Stimulated activated CD8-positive, alpha-beta memory T cell treated with anti-CD3 and anti-CD28 coated beads, Interleukin-4, amount 100 ng/mL, for 1 hour (primary cell): ENCODE results near the gene PPP1R7.

Experiments used
- DNase-seq, 2 donors: peaks; one replicate each; pipeline ENCODE4 v3.0.0-alpha.2; 2020; ENCODE audit warnings: low read depth in 2 of 2, low spot score in 1 of 2

PPP1R7 gene

DNA sequence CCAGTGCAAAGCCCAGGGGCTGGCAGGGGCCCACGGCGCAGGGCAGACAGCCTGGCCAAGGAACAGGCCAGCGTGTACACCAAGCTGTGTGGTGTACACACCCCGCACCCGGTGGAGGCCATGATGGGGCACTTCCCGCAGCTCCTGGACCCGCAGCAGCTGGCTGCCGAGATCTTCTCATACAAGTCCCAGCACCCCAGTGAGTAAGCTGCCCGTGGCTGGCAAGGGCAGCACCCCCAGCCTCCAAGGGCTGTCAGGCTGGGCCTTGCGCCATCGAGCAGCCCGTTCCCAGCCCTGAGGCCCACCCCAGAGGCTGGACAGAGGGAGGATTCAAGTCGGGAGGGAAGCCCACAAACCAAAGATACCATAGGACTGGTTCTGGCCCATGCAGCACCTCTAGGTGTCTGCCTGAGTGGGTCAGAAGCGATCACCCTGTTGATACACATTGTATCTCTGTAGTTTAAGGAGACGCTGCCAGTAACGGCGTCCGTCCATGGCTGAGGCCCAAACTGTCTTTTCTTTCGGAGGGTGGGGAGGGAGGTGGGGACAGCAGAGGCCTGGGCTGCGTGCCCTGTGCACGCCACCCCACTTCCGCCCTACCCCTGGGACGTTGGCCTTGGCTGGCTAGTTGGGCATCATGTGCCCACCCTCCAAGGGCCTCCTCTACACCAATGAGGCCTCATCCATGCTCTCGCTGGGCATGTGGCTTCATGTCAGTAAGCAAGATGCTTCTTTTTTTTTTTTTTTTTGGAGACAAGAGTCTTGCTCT lies 31.3 kb upstream of the PPP1R7 start:
- no peak for DNase-seq

DNA sequence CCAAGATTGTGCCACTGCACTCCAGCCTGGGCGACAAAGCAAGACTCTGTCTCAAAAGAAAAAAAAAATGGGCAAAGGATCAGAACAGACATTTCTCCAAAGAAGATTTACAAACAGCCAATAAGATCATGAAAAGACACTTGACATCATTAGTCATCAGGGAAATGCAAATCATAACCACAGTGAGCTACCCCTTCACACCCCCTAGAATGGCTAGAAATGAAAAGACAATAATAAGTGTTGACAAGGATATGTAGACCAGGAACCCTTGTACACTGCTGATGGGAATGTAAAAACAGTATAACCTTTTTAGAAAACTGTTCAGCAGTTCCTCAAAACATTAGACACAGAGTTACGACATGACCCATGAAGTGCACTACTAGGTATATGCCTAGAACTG lies 29.8 kb upstream of the PPP1R7 start:
- DNase-seq: no peak

DNA sequence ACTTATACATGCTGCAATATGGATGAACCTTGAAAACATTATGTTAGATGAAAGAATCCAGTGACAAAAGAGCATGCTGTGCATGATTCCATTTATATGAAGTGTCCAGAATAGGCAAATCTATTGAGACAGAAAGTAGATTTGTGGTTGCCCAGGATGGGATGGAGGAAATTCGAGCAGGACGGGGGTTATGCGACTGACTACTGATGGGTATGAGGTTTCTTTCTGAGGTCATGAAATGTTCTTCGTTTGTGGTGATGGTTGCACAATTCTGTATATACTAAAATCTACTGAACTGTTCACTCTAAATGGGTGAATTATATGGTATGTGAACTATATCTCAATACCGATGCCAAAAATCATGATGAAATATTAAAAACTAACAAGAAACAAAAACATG lies 29.3 kb upstream of the PPP1R7 start:
- no peak for DNase-seq

DNA sequence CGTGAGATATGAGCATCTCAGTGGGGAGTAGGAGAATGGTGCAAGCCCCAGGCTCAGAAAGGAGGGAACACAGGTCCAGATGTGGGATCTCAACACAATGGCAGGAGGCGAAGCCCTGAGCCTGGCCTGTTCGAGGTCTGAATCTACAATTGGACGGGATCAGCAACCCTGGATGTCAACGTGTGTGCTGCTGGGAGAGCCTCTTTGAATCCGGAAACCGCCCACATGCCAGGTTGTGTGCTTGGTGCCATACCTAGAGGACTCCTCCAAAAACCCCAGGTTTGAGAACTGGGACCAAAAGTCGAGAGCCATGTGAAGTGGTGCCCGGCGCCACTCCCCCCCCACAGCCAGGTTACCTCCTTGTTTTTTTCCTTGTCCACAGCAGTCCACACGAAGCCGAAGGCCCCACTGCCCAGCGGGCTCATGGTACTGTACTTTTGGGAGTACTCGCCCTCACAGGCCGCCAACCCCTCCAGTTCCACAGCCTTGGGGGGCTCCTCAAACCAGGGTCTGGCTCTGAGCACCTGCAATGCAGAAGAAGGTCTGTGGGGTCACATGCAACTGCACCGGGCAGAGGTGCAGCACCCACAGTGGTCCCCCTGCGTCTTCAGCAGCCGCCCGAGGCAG lies 27.8 kb upstream of the PPP1R7 start:
- DNase-seq: no peak

DNA sequence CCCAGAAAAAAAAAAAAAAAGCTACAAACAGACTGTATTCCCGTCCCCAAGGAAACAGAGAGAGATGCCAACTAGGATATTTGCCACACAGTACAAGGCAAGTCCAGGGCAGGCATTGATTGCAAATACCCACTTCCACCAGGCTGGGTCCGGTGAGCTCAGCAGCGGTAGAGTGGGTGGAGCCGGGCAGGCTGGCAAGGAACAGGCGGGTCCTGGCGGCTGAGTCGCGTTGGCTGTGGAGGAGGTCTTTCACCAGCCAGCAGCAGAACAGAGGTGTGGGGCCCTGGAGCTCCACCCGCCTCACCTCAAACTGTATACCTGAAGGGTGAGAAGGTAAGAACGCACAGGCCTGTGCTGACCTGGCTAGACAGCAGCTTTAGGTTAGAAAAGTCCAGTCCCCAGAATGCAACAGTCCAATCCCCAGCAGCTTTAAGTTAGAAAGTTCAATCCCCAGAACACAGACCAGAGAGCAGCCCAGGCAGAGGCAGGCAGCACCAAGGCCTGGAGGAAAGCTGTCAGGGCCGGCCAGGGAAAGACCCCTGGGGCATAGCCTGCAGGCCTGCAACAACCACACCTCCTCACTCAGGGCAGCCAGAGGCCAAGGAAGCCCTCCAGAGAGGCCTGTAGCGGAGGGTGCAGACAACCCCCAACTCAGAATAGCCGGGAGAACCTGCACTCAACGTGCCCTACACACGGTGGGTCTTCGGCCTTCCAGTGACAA lies 26.3 kb upstream of the PPP1R7 start:
- DNase-seq: no peak

DNA sequence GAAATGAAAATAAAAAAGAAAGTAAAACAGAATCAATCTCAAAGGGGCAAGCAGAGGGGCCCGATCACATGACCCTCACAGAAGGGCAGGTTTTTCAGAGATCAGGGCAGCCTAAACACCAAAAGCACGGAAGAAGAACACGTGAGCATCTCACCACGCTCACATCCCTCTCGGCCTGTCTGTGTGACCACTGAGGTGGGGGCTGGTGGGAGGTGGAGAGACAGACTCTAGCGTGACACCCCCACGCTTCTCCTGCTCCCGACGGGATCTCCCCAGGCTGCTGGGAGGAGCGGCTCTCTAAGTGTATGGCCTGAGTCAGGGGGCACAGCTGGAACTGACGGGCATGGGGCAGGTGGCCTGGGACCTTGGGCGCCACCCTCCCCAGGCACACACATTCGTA lies 24.6 kb upstream of the PPP1R7 start:
- DNase-seq: no peak

DNA sequence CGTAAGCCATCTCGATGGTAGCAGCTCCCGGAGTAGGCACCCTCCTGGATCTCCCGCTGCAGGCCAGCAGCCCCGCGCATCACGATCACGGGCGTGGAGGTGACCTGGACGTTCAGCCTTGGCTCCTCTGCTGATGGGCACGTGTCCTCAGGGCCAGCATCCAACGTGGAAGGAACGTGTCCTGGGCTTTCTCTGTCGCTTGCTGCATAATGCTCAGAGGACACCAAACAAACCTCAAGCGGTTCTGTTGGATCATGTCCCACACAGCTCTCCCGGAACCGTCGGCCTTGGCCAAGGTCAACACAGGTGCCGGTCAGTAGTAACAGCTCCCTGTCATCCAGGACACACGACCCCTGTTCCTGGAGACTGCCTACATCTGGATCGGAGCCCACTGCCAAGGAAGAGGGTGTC lies 24.1 kb upstream of the PPP1R7 start:
- DNase-seq: no peak

DNA sequence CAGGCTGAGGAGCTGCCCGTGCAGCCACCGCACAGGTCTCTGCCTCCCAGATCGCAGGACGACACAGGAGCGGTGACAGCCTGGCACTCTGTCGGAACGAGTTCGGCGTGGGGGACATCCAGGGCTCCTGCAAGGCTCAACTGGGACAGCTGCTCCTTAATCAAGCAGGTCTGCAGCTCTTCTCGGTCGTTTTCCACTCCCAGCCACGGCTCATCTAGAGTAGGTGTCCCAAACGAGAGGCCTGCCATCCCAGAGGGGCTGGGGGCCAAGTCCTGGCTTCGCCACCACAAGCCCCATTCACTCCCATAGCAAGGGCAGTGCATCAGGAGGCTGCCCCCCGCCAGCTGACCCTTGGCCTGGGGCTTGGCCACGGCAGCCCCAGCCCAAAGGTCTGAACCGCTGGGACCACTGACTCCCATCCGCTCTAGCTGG lies 23.5 kb upstream of the PPP1R7 start:
- no peak for DNase-seq

DNA sequence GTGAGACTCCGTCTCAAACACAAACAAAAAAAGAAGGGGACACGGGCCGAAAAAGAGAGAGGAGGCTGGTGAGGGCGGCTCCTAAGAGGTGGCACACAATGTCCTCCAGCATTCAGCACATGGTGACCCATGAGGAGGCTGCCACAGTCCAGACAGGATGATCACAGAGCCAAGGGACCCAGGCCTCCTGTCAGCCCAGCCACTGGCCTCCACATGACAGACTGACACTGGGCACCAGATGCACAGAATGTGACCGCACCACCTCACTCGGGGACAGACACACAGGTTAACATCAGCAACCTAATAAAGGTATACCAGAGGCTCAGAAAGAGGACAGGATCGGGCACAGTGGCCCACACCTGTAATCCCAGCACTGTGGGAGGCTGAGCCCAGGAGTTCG lies 22.0 kb upstream of the PPP1R7 start:
- DNase-seq: no peak

DNA sequence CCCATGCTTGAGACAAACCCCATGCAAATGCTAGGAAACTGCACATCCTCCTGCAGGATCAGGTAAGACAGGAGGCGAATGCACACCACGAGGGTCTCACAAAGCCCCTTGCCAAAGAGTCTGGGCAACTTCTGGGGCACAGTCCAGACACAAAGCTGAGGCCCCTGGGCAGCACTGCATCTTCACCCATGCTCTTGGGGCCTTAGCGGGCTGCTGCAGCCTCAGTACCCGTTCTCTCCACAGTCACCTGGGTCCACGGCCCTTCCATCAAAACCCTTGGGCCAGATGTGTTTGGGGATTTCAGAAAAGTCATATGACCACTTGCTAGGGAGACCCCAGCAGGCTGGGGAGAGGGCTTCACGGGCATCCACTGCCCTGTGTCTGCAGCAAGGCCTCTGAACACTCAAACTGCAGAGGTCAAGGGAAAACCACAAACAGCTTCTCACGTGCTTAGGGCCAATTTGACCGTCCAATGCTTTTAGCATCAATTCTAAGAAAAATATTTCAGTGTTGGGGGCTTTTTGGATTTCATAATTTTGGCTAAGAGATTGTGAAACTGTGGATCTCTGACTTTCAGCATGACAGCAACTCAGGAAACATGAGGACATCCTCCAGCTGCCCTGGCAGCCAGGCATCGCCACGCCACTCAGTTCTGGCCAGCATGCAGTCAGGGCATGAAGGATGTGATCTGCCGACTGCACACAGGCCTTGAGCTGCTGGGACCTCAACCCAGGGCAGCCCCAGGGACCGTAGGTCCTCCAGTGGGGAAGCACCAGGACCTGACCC lies 21.0 kb upstream of the PPP1R7 start:
- no peak for DNase-seq

DNA sequence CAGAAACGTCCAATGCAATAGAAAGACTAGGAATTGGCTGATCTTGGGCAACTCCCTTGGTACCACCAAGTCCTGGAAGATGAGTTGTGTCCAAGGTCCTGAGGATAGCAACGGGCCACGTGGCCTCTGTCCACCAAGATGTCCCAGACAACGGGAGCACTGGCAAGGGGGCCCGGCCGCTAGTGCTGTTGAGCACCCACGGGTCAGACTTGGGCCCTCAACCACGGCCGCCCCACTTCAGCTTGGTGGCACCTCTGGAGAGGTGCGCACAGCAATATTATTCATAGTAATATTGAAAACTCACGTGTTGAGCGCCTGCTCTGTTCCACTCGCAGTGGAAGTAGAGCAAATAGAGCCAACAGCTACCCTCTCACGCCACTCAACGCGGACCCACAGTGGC lies 20.0 kb upstream of the PPP1R7 start:
- no peak for DNase-seq

DNA sequence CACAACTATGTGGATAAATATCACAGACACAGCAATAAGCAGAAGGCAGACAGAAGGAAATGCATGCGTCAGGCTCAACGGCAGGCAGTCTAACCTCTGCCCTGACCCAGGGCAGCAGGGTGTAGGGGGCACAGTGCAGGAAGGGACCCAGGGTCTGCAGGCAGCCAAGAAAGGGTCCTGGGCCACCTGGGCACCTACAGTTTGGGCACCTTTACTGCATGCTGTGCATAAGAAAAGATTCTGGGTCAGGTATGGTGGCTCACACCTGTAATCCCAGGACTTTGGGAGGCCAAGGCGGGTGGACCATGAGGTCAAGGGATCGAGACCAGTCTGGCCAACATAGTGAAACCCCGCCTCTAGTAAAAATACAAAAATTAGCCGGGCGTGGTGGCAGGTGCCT lies 18.7 kb upstream of the PPP1R7 start:
- DNase-seq: no peak

DNA sequence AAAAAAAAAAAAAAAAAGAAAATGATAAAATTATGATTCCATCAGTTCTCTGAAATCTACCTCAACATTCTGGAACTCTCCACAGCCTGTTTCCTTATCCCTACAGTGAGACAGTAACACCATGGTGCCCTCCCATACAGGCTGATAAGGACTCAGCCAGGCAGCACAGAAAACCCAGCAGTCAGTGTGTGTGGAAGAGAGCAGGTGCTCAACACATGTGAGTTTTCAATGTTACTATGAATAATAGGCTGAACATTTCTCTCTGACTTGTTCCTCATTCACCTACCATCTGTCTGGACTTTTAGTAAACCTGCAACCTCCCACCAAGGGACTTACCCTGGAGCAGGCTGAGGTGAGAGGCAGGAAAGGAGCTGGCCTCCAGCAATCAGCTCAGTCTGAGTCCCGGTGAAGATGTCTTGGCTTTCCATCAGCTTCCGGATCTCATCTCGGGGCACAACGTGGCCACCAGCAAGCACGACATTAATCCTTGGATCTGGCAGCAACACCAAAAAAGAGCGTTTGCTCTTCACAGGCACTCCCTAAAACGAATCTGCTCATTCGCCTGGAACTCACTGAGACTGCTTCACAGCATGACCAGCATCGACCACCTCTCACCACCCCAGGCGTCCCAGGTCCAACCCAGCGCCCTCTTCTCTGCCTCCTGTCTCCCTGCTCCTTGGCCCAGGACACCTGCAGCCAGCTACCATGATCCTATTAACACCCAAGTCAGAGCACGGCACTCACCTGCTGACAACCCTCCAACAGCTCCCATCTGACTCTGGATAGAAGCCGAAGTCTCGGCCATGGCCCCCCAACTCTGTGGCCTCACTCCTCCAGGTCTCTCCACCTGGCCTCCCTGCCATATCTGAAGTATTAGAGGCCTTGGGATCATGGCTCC lies 17.5 kb upstream of the PPP1R7 start:
- no peak for DNase-seq

DNA sequence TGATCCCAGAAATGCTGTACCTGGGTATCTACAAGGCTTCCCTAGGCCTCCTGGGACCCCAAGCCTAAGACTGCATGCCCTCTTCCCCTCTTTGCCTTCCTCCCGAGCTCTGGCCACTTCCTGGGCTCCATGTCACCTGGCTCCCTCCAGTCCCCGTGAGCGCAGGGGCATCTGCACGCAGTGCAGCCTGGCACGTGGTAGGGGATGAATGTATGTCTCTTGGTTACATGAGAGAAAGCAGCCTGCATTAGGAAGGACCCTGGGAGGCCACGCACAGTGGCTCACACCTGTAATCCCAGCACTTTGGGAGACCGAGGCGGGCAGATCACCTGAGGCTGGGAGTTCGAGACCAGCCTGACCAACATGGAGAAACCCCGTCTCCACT lies 16.8 kb upstream of the PPP1R7 start:
- no peak for DNase-seq

DNA sequence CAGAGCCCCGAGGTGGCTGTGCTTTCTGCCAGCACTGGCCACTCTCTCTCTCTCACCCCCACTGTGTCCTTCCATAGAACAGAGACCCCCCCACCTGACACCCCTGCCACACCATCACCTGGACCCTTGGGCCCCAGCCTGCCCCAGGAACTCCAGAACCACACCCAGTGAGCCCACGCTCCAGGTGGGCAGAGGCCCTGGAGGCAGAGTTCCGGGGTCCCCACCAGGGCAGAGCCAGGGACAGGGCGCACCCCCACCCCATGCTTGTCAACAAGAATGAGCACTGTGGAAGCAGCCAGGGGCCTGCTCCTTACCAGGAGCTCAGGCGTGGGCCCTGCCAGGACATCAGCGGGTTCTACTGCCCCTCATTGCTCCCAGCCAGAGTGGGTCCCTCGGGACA lies 15.6 kb upstream of the PPP1R7 start:
- no peak for DNase-seq

DNA sequence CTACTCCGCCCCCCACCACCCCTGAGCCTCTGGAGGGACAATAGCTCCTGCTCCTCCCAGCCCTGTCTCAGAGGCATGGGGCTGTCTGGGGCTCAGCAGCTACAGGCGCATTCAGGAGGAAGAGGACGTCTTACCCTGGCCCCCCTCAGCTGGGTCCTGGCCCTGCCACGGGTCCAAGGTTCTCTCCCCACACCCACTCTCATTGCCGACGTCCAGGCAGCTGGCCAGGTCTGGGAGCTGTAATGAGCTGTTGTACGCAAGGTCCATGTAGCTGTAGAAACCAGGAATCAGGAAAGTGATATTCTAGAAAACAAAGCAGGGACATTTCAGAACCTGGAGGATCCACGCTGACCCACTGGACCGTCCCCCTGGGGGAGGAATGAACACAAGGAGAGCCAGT lies 14.5 kb upstream of the PPP1R7 start:
- no peak for DNase-seq

DNA sequence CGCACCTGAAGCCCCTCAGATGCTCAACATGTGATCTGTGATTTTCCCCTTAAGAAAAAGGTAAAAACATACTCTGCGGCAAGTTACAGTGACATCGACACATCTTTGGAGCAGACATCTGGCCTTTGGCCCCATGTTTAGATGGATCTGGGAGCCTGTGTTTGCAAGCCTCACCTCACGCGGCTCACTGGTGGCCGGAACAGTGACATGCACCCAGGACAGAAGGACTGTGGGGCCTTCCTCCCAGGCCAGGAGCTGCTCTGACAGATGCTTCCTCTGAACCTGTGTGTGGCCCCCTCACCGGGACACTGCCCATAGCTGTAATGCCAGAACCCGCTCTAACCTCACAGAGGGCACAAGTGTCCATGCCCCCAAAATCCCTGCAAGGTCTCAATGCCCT lies 14.1 kb upstream of the PPP1R7 start:
- no peak for DNase-seq

DNA sequence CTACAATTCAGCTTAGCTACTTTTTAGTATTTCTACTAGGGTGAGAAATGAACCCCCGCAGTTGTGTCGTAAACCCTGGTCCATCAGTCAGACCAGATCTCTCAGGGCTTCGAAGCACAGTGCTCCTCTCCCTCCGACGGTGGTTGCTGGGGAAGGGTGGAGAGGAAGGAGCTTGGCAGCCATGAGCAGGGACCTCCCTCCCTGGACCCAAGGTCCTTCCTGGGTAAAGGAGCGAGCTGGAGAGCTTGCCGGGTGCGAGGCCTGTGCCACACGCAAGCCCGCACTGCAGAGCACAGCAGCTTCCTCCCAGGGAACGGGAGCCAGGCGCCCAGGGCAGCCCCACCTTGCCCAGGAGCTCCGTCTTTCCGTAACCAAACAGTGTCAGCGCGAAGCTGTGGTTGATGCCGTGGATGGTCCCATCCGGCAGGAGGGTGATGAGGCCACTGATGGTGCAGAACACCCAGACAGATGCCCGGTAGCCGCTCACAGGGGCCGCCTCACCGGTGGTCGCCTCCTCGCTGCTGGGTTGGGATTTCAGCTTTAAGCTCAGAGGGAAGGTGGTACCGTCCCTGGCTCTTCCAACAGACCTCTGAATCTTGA lies 13.5 kb upstream of the PPP1R7 start:
- DNase-seq: no peak

DNA sequence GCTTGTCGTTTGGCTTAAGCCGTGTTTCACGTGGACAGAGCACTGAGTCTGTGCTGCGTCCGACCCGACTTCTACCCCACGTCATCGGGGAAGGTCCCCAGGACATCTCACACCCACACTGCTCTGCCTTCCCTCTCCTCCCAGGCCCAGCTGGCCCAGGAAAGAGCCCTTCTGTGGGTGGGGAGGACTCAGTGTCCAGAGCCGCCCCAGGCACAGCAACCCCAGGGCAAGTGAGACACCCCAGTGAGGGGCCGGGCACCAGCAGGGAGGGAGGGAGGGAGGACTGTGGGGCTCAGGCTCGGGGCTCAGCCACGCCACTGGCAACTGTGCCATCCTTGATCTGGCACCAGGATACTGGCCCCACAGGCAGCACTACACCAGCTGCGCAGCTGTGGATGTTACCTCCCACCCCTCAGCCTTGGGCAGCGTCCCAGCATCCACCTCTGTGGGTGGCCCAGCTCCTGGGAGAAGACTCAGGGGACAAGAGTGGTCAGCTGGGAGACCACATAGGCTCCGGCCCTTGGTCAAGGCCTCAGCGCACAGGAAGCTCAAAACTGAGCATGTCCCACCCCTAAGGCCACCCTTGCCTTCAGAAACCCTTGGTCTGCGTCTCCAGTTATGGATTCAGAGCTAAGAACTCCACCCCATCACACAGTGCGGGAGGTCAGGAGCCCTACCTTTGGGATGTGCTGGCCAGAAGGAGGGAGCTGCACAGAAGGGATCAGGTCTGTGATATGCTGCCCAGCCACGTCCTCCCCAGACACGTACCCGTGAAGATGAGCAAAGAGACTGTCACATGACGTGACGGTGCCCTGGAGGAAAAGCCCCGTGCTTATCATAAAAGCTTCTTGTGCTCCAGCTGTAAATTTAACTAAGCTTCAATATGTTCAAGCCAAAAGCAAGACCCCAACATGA lies 12.7 kb upstream of the PPP1R7 start:
- DNase-seq: no peak
